Activated CD4-positive, alpha-beta T cell treated with anti-CD3 and anti-CD28 coated beads for 1 hour (primary cell): Measurements from ENCODE around the gene MAP1LC3A.
"Not testable (repeated sequence)": the region's sequence is repeated elsewhere in the genome, so short reads cannot be mapped to it uniquely, and the experiment has no call there.

Experiments
- DNase-seq: peaks from one replicate; pipeline ENCODE4 v3.0.0-alpha.2; 2020

MAP1LC3A gene

GRCh38 chr20:34558320-34559218, at the start of gene MAP1LC3A:
Gene MAP1LC3A (plus strand): TSS chr20:34558718. CDS start chr20:34558869, 151 bp downstream.
- peak; percentile 92 for DNase-seq

- DNase-seq, result no peak
Measured at GRCh38 chr20:34510575-34510974, 47.9 kb upstream of the MAP1LC3A start.

- no peak for DNase-seq
Measured at GRCh38 chr20:34511891-34512265, 46.6 kb upstream of the MAP1LC3A start.

- no peak for DNase-seq
Measured at GRCh38 chr20:34512266-34512954, 46.1 kb upstream of the MAP1LC3A start.

GRCh38 chr20:34512955-34513419, 45.5 kb upstream of the MAP1LC3A start:
- no peak for DNase-seq

- not testable (repeated sequence) for DNase-seq
Measured at GRCh38 chr20:34514034-34514433, 44.5 kb upstream of the MAP1LC3A start.

GRCh38 chr20:34514897-34515483, 43.5 kb upstream of the MAP1LC3A start:
- no peak for DNase-seq

GRCh38 chr20:34515484-34516246, 42.9 kb upstream of the MAP1LC3A start:
- peak; percentile 61 for DNase-seq

GRCh38 chr20:34516247-34517113, 42.0 kb upstream of the MAP1LC3A start, which contains the start of gene DYNLRB1:
Gene DYNLRB1 (plus strand): TSS chr20:34516422. CDS start chr20:34516459, 37 bp downstream.
- peak; percentile 90 for DNase-seq

GRCh38 chr20:34517114-34517505, 41.4 kb upstream of the MAP1LC3A start:
- DNase-seq, result no peak

GRCh38 chr20:34518863-34519262, 39.7 kb upstream of the MAP1LC3A start:
- not testable (repeated sequence) for DNase-seq

- DNase-seq, result not testable (repeated sequence)
Measured at GRCh38 chr20:34519841-34520240, 38.7 kb upstream of the MAP1LC3A start.

- peak; percentile 35 for DNase-seq
Measured at GRCh38 chr20:34522969-34523871, 35.3 kb upstream of the MAP1LC3A start.

- no peak for DNase-seq
Measured at GRCh38 chr20:34524426-34524825, 34.1 kb upstream of the MAP1LC3A start.

GRCh38 chr20:34525342-34525708, 33.2 kb upstream of the MAP1LC3A start:
- DNase-seq, result no peak

GRCh38 chr20:34525709-34526416, 32.7 kb upstream of the MAP1LC3A start:
- DNase-seq, result no peak

GRCh38 chr20:34526466-34526865, 32.1 kb upstream of the MAP1LC3A start:
- no peak for DNase-seq

- DNase-seq, result no peak
Measured at GRCh38 chr20:34527016-34527415, 31.5 kb upstream of the MAP1LC3A start.

GRCh38 chr20:34528921-34529297, 29.6 kb upstream of the MAP1LC3A start:
- DNase-seq, result no peak

GRCh38 chr20:34529742-34530141, 28.8 kb upstream of the MAP1LC3A start:
- no peak for DNase-seq
